ENCODE results near the gene PFN1. TPM values are rescaled to one million over a fixed set of nuclear protein-coding genes. Genes with fewer than 3 reads are reported as not detected.

The PFN1 gene
- total RNA-seq, 3 donors from 2014 or later (not counting 1 experiment from before 2014, with no cell fraction given): 1,278 to 1,379 (median 1,308) TPM

- Histone ChIP-seq H3K4me3 (ENCODE audit: low read length) (no peak overlapping the region), H3K4me1 (ENCODE audit: control insufficient read depth, insufficient read depth, low read length) (peaks cover 58% of the 10 kb centered on the region), H3K36me3 (ENCODE audit: control insufficient read depth, insufficient read depth, low read length) (peaks cover 27% of the 10 kb centered on the region), H3K27ac (ENCODE audit: low read length) (no peak overlapping the region), H3K27me3 (ENCODE audit: control insufficient read depth, insufficient read depth, low read length) (no peaks in the 10 kb centered on the region), H3K9me3 (ENCODE audit: control insufficient read depth, insufficient read depth, low read length) (no peaks in the 10 kb centered on the region)
- ATAC-seq (no peak), DNase-seq (no peak)
- peaks cover 57 to 82% of the 10 kb centered on the region in 2 donors for H3K4me1 Mint-ChIP-seq
- H3K36me3 Mint-ChIP-seq: no peaks in the 10 kb centered on the region
- intact Hi-C loops (cut with micrococcal nuclease): no loop called here
- H3K27ac Mint-ChIP-seq: no peak overlapping the region
- TF ChIP-seq CTCF (IDR thresholded peaks at IDR 0.05): no peak
- peak overlapping the region; percentile 76 for H3K4me3 Mint-ChIP-seq
- H3K9me3 Mint-ChIP-seq: no peaks in the 10 kb centered on the region
- WGBS (ENCODE audit: insufficient coverage): 98% methylated on average over 6 of the region's 11 CpGs
- peaks cover 0 to 4% of the 10 kb centered on the region in 2 donors for H3K27me3 Mint-ChIP-seq (ENCODE audit: low read depth in 2 of 2)
Observed at GRCh38 chr17:4938069-4938491, 10.2 kb downstream of the PFN1 start.

GRCh38 chr17:4937553-4937952 lies 10.8 kb downstream of the PFN1 start:
- intact Hi-C loops (cut with micrococcal nuclease): no loop called here
- no peak overlapping the region for H3K4me3 ChIP-seq (ENCODE audit: low read length)
- peaks cover 53% of the 10 kb centered on the region for H3K4me1 ChIP-seq (ENCODE audit: control insufficient read depth, insufficient read depth, low read length)
- H3K27ac ChIP-seq (ENCODE audit: low read length): no peak overlapping the region
- H3K9me3 ChIP-seq (ENCODE audit: control insufficient read depth, insufficient read depth, low read length): no peaks in the 10 kb centered on the region
- Mint-ChIP-seq H3K4me1 (peaks cover 54 to 82% of the 10 kb centered on the region in 2 donors), H3K9me3 (no peaks in the 10 kb centered on the region), H3K27ac (no peak overlapping the region), H3K27me3 (ENCODE audit: low read depth in 2 of 2) (peaks cover 0 to 4% of the 10 kb centered on the region in 2 donors), H3K36me3 (no peaks in the 10 kb centered on the region), H3K4me3 (peak overlapping the region; percentile 17)
- WGBS (ENCODE audit: insufficient coverage): 98% methylated on average over 16 of the region's 16 CpGs
- no peak for TF ChIP-seq CTCF (IDR thresholded peaks at IDR 0.05)
- ATAC-seq: no peak
- DNase-seq: no peak
- H3K27me3 ChIP-seq (ENCODE audit: control insufficient read depth, insufficient read depth, low read length): no peaks in the 10 kb centered on the region
- H3K36me3 ChIP-seq (ENCODE audit: control insufficient read depth, insufficient read depth, low read length): peaks cover 22% of the 10 kb centered on the region

GRCh38 chr17:4936436-4936835 lies 11.9 kb downstream of the PFN1 start:
- peak overlapping the region; percentile 48 to 62 for H3K27ac Mint-ChIP-seq
- intact Hi-C loops (cut with micrococcal nuclease): no loop called here
- DNase-seq (no peak), ATAC-seq (no peak)
- Histone ChIP-seq H3K27ac (ENCODE audit: low read length) (no peak overlapping the region), H3K9me3 (ENCODE audit: control insufficient read depth, insufficient read depth, low read length) (no peaks in the 10 kb centered on the region), H3K4me1 (ENCODE audit: control insufficient read depth, insufficient read depth, low read length) (peaks cover 47% of the 10 kb centered on the region), H3K27me3 (ENCODE audit: control insufficient read depth, insufficient read depth, low read length) (no peaks in the 10 kb centered on the region), H3K36me3 (ENCODE audit: control insufficient read depth, insufficient read depth, low read length) (peaks cover 18% of the 10 kb centered on the region), H3K4me3 (ENCODE audit: low read length) (no peak overlapping the region)
- H3K4me3 Mint-ChIP-seq: no peak overlapping the region
- H3K9me3 Mint-ChIP-seq: no peaks in the 10 kb centered on the region
- 92% methylated on average over 3 of the region's 3 CpGs for WGBS (ENCODE audit: insufficient coverage)
- no peaks in the 10 kb centered on the region for H3K36me3 Mint-ChIP-seq
- no peak for TF ChIP-seq CTCF (IDR thresholded peaks at IDR 0.05)
- peaks cover 43 to 76% of the 10 kb centered on the region in 2 donors for H3K4me1 Mint-ChIP-seq
- H3K27me3 Mint-ChIP-seq (ENCODE audit: low read depth in 2 of 2): peaks cover 0 to 4% of the 10 kb centered on the region in 2 donors

- H3K4me1 ChIP-seq (ENCODE audit: control insufficient read depth, insufficient read depth, low read length): peaks cover 39% of the 10 kb centered on the region
- no peak overlapping the region for H3K27ac ChIP-seq (ENCODE audit: low read length)
- no peaks in the 10 kb centered on the region for H3K9me3 ChIP-seq (ENCODE audit: control insufficient read depth, insufficient read depth, low read length)
- no peak overlapping the region for H3K4me3 ChIP-seq (ENCODE audit: low read length)
- TF ChIP-seq CTCF (IDR thresholded peaks at IDR 0.05): no peak
- peaks cover 0 to 4% of the 10 kb centered on the region in 2 donors for H3K27me3 Mint-ChIP-seq (ENCODE audit: low read depth in 2 of 2)
- H3K36me3 Mint-ChIP-seq: no peaks in the 10 kb centered on the region
- H3K27me3 ChIP-seq (ENCODE audit: control insufficient read depth, insufficient read depth, low read length): no peaks in the 10 kb centered on the region
- DNase-seq: no peak
- H3K27ac Mint-ChIP-seq: peak overlapping the region; percentile 48 to 62
- H3K4me1 Mint-ChIP-seq: peaks cover 35 to 68% of the 10 kb centered on the region in 2 donors
- peaks cover 18% of the 10 kb centered on the region for H3K36me3 ChIP-seq (ENCODE audit: control insufficient read depth, insufficient read depth, low read length)
- no peak overlapping the region for H3K4me3 Mint-ChIP-seq
- ATAC-seq: no peak
- no peaks in the 10 kb centered on the region for H3K9me3 Mint-ChIP-seq
- intact Hi-C loops (cut with micrococcal nuclease): no loop called here
Observed at GRCh38 chr17:4935650-4936049, 12.7 kb downstream of the PFN1 start.
